HG03175 (cell line): ENCODE measurements around the gene TNFAIP1.

ENCODE experiments used
- ATAC-seq: cut with Tn5 transposase; IDR thresholded peaks from one replicate; pipeline ENCODE4 v1.9.1; 2021; ENCODE audit warnings: mild to moderate bottlenecking, moderate library complexity; ENCODE audit not compliant: unreplicated experiment

Gene TNFAIP1

DNA sequence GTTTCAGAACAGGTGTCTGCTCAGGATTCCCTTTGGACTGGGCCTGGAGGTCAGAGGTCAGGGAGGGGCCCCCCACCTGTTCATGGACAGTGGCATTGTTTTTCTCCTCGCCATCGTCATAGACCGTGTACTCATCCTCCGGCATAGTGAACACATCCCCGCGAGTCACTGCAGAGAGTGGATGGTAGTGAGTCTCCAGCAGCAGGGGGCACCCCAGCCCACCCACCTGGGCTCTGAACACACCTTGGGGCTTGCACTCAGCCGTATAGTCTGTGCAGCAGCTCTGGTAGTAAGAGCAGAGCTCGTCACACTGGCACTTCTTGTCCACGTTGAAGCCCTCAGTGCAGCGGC is 34.1 kb downstream of the TNFAIP1 start:
- no peak for ATAC-seq

- ATAC-seq, result no peak
These were observed 34.6 kb downstream of the TNFAIP1 start, which contains the start of gene VTN for GRCh38 chr17:28370035-28370743. VTN (minus strand) TSS chr17:28370307; CDS start chr17:28370203, 104 bp downstream.

GRCh38 chr17:28370744-28371103 is 35.2 kb downstream of the TNFAIP1 start:
- ATAC-seq, result no peak

DNA sequence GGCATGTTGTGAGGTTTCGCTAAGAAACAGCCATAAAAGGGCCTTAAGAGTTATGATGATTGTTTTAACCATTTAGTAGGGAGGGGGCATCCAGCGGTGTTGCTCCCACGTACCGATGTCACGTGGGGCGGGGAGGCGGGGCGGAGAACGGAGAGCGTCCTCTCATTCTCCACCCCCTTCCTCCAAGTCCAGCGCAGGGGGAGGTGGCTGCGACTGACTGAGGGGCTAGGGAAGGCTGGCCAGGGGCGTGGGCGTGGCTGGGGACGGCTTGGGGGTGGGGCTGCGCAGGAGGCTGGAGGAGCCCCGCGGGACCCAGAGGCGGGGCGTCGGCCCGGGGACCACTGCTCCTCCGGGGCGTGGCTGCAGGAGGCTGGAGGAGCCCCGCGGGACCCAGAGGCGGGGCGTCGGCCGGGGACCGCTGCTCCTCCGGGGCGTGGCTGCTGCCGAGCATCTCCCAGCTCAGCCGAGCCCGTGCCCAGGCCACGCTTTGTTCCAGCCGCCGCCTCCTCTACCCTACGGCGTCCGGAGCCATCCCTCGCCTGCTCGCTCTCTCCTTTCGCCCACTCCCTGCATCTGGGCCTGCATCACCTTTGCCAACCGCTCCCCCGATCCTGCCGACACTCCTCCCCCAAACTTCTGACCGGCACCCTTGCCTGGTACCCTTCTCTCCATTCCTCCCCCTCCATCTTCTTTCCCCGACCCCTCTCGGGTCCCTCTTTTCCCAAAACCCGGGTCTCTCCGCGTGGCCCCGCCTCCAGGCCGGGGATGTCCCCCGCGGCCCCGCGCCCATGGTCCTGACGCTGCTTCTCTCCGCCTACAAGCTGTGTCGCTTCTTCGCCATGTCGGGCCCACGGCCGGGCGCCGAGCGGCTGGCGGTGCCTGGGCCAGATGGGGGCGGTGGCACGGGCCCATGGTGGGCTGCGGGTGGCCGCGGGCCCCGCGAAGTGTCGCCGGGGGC is 36.0 kb downstream of the TNFAIP1 start, which contains the start of gene SARM1:
Gene SARM1 (plus strand): TSS at position 450 of the 958 bp plus-strand sequence. CDS start 339 bp downstream, at position 789.
- ATAC-seq, result peak; percentile 83

DNA sequence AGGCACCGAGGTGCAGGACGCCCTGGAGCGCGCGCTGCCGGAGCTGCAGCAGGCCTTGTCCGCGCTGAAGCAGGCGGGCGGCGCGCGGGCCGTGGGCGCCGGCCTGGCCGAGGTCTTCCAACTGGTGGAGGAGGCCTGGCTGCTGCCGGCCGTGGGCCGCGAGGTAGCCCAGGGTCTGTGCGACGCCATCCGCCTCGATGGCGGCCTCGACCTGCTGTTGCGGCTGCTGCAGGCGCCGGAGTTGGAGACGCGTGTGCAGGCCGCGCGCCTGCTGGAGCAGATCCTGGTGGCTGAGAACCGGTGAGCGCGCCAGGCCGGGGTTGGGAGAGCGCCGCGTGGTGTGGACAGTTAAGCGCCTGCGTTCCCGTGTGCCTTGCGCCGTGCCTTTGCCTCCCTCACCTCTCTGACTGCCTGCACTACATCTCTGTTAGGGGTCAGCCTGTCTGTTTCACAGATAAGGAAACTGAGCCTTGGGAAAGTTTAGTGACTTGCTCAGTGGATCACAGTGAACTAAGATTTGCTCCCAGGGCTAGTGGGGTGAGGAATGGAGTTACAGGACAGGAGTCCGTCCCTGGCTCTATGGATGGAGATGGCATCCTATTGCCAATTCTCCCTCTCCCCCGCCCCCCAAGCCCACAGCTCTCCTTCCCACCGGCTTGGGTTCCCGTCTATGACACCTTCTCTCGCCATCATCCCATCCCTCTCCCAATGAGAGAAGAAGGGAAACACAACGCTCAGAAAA is 36.8 kb downstream of the TNFAIP1 start:
- ATAC-seq, result peak; percentile 18

- ATAC-seq, result no peak
These were observed 37.3 kb downstream of the TNFAIP1 start for GRCh38 chr17:28372945-28373274.

GRCh38 chr17:28379814-28380801 is 44.5 kb downstream of the TNFAIP1 start:
- ATAC-seq, result no peak

DNA sequence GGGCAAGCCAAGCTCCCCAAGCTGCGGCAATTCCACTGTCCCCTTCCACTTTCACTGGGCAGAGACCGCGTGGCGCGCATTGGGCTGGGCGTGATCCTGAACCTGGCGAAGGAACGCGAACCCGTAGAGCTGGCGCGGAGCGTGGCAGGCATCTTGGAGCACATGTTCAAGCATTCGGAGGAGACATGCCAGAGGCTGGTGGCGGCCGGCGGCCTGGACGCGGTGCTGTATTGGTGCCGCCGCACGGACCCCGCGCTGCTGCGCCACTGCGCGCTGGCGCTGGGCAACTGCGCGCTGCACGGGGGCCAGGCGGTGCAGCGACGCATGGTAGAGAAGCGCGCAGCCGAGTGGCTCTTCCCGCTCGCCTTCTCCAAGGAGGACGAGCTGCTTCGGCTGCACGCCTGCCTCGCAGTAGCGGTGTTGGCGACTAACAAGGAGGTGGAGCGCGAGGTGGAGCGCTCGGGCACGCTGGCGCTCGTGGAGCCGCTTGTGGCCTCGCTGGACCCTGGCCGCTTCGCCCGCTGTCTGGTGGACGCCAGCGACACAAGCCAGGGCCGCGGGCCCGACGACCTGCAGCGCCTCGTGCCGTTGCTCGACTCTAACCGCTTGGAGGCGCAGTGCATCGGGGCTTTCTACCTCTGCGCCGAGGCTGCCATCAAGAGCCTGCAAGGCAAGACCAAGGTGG is 45.7 kb downstream of the TNFAIP1 start:
- ATAC-seq, result no peak

DNA sequence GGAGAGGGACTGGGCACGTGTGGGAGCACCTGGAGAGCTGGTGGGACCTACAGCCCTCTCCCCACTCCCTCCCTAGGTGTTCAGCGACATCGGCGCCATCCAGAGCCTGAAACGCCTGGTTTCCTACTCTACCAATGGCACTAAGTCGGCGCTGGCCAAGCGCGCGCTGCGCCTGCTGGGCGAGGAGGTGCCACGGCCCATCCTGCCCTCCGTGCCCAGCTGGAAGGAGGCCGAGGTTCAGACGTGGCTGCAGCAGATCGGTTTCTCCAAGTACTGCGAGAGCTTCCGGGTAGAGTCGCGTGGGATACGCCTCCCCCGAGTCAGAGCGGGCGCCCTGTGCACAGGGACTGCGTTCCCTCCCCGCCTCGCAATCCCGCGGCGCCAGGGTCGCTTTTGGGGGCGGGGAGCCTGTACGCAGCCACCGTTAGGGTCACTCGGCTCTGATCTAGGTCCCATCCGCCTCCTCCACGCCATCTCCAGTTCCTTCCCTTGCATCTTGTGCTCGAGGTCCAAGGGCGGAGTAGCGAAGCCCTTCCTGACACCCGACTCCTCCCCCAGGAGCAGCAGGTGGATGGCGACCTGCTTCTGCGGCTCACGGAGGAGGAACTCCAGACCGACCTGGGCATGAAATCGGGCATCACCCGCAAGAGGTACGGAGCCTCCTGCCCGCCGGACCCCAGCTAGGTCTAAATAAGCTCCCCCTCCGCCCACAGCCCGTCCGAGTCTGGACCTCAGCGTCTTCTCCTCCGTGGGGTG is 48.9 kb downstream of the TNFAIP1 start:
- peak; percentile 84 for ATAC-seq

DNA sequence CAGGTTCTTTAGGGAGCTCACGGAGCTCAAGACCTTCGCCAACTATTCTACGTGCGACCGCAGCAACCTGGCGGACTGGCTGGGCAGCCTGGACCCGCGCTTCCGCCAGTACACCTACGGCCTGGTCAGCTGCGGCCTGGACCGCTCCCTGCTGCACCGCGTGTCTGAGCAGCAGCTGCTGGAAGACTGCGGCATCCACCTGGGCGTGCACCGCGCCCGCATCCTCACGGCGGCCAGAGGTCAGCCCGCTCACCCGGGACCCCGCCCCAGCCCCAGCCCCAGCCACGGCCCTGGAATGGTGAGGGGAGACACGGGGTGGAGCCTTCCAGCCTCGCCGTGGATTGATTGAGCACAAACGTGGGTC is 49.5 kb downstream of the TNFAIP1 start:
- ATAC-seq, result no peak

- ATAC-seq, result no peak
These were observed 49.8 kb downstream of the TNFAIP1 start for GRCh38 chr17:28385406-28385805.

GRCh38 chr17:28386391-28386790 is 50.8 kb downstream of the TNFAIP1 start:
- no peak for ATAC-seq

DNA sequence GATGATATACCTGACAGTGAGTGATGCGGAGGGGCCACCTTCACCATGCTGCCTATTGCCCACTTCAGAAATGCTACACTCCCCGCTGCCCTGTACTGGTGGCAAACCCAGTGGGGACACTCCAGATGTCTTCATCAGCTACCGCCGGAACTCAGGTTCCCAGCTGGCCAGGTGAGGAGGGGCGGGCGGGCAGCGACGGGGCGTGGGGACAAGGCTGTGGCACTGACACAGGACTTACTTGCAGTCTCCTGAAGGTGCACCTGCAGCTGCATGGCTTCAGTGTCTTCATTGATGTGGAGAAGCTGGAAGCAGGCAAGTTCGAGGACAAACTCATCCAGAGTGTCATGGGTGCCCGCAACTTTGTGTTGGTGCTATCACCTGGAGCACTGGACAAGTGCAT is 52.5 kb downstream of the TNFAIP1 start:
- no peak for ATAC-seq

GRCh38 chr17:28390141-28390540 is 54.6 kb downstream of the TNFAIP1 start:
- ATAC-seq, result no peak

DNA sequence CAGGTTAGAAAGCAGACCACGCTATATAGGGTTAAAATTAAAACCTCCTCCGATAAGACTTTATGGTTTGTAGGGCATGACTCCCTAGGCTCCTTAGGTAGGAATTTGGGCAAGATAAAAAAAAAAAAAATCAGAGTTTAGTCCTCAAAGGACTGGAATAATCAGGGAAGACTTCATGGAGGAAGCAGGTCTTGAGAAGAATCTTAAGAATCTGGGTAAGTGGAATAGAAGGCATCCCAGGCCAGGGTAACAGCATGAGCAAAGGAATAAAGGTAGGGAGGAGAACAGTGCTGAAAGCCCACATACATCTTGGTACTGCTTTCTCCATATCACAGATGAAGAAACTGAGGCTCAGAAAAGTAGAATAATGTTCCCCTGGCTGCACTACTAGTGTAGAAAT is 55.0 kb downstream of the TNFAIP1 start:
- no peak for ATAC-seq

GRCh38 chr17:28390984-28391383 is 55.4 kb downstream of the TNFAIP1 start:
- no peak for ATAC-seq

DNA sequence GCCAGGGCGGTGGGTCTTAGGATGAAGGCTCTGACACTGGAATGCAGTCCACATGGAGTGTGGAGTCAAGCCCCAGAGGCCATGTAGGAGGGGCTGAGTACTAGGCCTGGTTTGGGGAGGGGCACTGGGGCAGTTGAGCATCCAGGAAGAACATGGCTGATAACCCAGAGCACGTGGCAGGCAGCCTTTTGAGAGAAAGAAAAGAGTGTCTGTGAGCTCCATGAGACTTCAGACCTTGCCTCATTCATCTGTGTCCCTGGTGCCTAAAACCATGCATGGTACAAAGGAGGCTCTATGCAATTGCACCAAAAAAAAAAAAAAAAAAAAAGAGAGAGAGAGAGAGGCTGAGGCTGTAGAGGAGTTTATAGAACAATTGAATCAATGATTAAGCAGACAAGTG is 55.8 kb downstream of the TNFAIP1 start:
- ATAC-seq, result no peak

- no peak for ATAC-seq
These were observed 56.9 kb downstream of the TNFAIP1 start for GRCh38 chr17:28392491-28392890.
